GM18499 (cell line): ENCODE results near the gene BLCAP.
"Not testable (repeated sequence)": the region's sequence is repeated elsewhere in the genome, so short reads cannot be mapped to it uniquely, and the experiment has no call there.

Source experiments
- ATAC-seq: cut with Tn5 transposase; IDR thresholded peaks from one replicate; pipeline ENCODE4 v1.9.1; 2021; ENCODE audit warnings: moderate number of reproducible peaks; ENCODE audit not compliant: insufficient read depth, unreplicated experiment

Gene BLCAP

DNA sequence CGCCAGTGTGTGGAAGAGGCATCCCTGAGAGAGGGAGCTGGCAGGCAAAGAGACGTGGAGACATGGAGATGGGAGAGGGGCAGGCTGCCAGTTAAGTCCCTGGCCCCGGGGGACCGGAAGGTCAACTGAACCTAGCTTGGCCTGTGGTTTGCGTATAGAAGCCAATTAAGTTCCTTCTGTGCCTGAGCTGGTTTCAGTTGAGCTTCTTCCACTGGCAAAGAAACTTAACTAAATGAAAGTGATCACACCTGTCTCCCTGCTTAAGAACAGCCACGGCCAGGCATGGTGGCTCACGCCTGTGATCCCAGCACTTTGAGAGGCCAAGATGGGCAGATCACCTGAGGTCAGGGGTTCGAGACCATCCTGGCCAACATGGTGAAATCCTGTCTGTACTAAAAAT is 33.4 kb downstream of the BLCAP start:
- ATAC-seq: no peak

DNA sequence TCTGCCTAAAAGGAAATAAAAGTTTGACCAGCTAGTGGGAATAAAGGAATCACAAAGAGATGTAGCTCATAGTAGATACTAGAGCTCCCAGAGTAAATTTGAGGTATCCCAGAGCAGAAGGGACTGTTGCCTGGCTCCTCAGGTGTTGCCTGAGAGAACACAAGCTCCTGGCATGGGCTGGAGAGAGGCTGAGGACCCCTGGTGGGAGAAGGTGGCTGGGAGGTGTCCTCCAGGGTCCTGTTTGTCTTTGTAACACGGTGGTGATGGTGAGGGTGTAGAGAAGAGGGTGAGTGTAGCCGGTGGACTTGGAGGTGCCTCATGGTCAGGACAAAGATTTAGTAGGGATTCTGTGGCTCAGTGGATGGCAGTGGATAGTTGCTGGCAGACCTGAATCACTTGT is 34.7 kb downstream of the BLCAP start:
- no peak for ATAC-seq

DNA sequence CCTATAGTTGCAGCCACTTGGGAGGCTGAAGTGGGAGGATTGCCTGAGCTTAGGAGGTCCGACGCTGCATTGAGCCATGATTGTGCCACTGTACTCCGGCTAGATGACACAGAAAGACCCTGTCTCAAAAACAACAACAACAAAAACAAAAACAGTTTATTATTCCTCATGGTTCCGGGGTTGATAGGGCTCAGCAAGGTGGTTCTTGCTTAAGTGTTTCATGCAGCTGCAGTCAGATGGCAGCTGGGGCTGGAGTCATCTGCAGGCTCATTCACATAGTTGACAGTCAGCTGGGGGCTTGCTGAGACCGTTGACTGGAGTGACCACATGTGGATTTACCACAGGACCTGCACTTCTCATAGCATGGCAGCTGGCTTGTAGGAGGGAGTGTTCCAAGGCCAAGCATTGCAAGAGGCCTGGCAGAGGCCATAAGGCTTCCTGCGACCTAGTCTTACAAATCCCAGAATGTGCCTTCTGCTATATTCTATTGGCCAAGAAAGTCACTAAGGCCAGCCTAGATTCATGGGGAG is 35.5 kb downstream of the BLCAP start:
- no peak for ATAC-seq

DNA sequence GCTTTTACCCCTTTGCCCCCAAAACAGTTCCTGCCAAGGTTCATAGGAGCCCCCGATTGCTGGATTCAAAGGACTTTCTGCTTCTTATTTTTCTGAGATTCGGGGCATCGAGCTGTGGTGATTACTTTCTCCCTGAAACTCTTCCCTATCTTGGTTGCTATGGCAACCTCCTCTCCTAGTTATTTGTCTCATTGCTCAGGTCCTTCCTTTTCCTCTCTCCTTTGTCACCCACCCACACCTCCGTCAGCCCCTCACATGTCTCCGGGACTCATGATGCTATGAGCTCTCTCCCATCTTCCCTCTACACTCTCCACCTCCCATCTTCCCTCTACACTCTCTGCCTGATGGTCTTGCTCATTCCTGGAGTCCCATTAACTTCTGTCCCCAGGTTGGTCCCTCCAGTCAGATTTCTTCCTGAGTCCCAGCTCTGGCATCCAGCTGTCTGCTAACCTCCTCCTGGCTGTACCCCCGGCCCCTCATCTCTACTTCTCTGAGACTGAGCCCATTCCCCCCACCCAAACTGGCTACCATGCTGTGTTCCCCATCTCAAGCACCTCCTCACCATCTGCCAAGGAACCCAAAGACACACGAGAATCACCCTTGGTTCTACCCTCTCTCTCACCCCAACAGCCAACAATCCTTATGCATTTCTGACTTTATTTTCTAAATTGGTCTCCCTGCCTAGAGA is 36.9 kb downstream of the BLCAP start:
- no peak for ATAC-seq

DNA sequence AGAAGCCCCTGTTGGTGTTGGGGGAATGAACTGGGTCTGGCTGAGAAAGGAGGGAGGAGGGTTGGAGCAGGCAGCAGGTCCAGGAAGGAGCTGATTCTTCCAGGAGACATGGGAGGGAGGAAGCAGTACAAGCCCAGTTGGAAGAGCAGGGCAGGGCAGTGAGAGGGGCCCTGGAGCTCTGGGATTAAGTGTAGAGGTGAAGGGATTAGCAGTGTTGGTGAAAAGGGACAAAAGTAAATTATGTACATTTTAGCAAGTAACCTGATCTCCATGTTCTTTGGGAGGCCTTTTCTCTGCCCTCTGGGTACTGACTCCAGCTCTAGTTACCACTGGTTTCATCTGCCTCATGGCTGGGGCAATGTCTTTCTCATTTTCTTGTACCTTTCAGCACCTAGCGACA is 41.5 kb downstream of the BLCAP start:
- ATAC-seq: not testable (repeated sequence)

DNA sequence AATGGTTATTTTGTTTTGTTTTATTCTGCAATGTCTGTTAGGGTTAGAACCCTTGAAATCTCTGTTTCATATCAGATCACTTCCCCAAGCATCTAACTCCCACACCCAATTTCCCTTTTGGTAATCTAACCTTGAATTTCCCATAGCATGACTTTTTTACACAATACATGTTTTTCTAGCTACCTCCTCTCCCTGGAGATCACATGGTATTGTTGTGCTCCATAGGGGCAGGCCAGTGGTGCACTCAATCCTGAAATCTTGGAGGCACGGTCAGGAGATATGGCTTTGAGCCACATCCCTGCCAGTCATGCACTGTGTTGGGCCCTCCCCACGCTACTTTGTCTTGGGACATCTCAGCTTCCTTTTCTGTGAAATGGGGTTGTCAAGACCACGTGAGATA is 43.3 kb downstream of the BLCAP start:
- no peak for ATAC-seq

DNA sequence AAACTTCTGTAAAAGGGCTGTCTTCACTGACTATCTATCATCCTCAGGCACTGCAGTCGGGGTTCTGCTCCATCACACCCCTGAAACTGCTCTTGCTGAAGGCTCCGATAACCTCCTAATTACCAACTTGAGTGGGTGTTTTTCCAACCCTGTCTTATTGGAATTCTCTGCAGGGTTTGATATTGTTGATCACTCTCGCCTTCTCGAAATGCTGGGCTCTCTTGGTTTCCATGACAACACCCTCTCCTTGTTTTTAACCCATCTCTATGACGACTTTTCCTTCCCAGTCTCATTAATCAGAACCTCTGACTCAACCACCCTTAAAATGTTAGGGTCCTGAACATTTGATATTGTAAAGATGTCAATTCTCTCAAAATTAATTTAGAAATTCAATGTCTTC is 46.1 kb downstream of the BLCAP start:
- no peak for ATAC-seq

DNA sequence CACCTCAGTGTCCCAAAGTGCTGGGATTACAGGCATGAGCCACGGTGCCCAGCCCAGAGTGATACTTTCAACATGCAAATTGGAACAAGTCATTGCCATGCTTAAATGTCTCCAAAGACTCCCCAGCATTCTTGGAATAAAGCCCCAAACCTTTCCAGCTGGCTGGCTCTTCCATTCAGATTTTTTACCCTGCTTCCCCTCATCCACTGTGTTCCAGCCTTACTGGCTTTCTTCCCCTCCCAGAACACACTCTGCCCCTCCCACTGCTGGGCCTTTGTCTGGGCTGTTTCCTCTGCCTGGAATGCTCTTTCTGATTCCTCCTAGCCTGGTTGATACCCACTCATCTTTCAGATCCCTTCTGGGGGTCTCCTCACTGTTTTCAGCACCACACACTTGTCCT is 46.8 kb downstream of the BLCAP start:
- no peak for ATAC-seq

DNA sequence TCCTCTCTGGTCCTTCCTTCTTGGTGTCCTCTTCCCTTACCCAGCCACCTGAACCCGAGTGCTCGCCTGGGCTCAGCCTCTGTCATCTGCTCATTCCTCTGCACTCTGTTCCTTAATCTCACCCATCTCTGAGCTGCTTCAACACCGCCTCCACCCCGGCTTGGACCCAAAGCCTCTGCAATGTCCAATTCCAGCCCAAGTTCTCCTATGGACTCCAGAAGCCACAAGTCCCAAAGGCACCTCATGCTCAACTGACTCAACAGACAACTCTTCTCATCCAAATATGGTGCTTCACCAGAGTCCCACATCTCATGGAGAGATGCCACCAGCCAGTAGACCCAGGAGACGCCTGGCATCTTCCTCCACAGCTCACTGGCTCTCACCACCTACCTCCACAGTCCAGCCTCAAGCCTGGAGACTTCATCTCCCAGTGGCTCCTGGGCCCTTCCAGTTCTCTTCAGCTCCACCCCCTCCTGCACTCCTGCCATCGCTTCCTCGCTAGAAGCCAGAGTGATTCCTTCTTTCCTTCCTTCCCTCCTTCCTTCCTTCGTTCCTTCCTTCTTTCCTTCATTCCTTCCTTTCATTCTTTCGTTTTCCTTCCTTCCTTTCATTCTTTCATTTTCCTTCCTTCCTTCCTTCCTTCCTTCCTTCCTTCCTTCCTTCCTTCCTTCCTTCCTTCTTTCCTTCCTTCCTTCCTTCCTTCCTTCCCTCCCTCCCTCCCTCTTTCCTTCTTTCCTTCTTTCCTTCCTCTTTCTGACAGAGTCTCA is 47.6 kb downstream of the BLCAP start:
- no peak for ATAC-seq

DNA sequence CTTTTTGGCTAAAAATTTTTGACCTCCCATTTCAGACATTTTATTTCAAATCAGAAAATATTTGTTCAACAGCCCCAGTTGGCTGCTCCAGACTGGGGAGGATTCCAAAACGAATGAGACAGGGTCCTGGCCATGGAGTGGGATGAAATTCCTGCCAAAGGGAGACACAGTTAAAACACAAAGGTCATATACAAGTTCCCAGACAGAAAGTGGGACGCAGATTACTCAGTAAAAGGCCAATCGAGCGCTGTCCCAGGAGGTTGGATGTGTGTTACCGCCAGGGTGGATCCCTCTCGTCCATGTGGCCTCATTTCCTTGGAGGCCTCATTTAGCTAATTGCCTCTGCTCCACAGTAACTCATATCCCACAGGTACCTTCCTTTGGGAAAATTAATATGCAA is 48.4 kb downstream of the BLCAP start:
- ATAC-seq: no peak

DNA sequence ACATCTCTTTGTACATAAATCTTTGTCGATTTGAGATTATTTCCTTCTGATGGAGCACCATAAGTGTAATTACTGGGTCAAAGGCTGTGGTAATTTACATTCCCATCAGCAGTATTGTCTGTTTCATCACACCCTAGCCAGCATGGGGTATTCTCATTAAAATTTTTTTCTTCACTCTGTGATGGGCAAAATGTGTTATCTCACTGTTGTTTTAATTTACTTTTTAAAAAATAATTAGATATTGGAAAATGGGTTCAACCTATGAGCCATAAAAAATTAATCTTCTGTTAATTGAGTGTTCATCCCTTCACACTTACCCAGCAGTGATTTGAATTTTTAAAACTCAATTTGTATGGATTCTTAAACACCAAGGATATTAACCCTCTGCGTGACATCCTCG is 50.6 kb downstream of the BLCAP start:
- ATAC-seq: no peak

DNA sequence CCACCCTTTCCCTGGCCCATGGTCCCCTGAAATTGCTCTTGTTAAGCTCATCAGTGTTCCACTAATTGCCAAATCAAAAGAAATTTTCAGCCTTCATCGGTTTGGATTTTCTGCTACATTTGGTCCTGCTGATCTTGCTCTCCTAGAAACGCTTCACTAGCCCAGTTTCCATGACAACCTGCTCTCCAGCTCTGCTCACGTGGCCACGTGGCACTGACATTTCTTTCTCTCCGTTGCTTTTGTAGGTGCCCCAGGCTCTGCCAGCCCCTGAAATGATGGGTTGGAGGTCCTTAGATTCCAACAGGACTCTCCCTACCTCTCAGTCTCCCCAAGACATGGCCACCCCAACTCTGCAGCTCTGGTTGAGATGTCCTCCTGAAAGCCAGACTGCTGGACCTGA is 52.4 kb downstream of the BLCAP start:
- no peak for ATAC-seq

DNA sequence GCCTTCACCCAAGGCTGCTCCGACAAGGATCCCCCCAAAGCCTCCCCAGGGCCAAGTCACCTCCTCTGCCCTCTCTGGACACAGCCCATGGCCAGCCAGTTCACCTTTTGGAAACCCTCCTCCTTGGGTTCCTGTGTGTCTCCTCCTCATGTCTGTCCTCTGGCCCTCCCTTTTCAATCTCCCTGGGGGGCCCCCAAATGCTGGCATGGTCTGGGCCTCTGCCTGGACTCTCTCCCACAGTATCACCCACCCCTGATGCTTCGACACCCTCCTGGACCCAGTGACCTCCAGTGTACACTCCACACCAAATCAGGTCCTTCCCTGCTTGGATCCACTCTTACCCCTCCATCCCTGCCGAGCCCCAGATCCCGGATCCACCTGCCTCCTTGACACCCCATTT is 53.3 kb downstream of the BLCAP start:
- ATAC-seq: no peak

DNA sequence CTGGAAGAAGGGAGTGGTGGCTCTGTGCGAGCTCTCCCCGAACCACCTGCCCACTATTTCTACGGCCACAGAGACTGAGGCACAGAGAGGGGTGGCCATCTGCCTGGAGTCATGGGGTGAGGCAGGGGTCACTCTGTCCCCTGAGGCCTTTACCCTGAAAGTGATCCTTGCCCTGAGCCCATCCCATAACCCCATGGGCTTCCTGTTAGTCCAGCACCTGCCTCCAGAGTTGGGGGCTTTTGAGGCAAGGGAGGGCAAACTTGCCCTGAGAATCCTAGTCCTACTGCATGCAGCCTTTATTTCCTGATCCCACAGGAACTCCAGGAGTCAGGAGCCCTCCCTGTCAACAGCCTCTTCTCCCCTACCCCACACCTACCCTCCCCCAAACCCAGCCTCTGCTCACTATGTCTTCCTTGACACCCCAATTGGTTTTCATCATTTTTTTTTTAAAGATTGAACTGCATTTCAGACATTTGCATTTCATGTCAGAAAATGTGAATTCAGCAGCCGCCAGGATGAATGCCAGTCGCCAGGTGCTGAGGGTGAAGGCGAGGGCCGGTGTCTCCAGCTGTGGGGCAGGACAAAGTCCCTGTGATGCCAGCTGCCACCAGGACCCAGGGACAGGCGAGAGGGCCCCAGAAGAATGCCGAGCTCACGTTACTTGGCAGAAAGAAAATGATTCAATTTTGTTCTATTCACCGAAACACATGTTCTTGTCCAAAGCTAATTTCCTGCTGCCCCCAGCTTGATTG is 54.3 kb downstream of the BLCAP start:
- ATAC-seq: no peak

DNA sequence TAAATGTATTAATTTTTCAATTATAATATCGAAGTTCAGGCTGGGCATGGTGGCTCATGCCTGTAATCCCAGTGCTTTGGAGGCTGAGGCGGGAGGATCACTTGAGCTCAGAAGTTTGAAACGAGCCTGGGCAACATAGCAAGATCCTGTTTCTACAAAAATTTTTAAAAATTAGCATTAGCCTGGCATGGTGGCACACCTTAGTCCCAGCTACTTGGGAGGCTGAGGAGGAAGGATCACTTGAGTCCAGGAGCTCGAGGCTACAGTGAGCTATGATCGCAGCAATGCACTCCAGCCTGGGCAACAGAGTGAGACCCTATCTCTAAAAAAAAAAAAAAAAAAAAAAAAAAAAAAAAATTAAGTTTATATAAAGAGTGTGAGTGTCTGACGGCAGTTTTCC is 55.2 kb downstream of the BLCAP start:
- ATAC-seq: not testable (repeated sequence)

DNA sequence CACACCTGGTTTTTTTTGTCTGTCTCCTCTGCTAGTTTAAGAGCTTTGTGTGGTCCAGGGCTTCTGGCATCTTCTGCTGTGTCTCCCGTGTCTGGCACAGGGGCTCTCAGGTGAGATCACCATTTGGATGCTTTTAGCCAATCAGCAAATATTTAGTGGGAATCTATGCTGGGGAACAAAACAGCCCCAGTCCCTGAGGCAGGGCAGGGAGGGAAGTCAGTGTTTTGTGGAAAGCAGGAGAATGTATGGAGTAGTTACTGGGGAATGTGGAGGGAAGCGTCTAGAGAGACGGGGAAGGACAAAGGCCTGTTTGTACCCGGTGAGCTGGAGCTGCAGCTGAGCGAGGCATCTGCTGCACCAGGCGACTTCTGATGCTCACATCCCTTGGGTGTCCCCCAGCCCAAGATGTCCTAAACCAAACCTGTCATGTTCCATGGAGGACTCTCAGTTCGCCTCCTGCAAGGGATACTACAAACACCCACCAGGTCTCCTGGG is 55.9 kb downstream of the BLCAP start:
- no peak for ATAC-seq

DNA sequence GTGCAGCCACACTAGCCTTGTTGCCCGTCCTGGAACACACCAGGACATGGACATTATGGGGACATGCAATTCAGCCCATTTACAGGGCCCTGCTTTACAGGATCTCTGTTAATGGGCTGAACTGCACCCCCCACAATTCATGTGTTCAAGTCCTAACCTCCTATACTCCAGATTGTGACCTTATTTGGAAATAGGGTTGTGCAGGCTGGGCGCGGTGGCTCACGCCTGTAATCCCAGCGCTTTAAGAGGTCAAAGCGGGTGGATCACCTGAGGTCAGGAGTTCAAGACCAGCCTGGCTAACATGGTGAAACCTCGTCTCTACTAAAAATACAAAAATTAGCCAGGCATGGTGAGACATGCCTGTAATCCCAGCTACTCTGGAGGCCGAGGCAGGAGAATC is 57.5 kb downstream of the BLCAP start:
- ATAC-seq: not testable (repeated sequence)

DNA sequence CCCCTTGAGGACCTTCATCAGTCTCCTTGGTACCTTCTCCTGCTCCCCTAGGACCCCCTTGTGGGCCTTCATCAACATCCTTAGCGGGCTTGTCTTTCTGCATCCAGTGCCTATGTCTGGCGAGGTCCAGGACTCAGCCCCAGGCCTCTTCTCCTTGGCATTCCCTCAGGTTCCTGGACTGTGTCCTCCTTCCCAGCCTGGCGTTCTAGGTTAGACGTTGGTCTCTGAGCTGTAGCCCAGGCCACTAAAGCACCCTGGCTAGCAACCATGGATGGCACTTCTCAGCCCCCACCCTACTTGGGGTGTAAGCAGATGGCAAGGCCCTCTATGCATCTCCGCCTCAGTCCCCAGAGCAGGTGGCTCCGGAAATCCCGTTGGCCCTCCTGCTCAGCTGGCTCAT is 58.1 kb downstream of the BLCAP start:
- no peak for ATAC-seq

DNA sequence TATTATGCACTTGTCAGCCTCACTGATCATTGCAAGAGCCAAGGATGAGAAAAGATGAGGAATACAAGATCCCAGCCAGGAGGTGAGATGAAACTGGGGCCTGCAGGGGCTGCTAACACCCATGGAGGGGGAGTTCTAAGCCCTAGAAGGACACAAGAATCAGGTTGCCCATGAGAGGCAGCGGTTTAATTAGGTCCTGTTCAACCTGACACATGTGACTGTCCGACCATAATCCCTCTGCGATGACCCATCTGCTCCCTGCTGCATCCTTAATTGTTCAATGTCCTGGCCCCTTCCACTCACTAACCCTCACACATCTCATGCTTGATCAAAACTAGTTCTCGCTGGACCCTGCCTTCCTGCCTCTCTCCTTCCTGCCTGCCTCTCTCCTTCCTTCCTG is 58.8 kb downstream of the BLCAP start:
- ATAC-seq: no peak
